Lung microvascular endothelial cell (primary cell): ENCODE results near the gene SNCA. TPM values are rescaled to one million over a fixed set of nuclear protein-coding genes. Genes with fewer than 3 reads are reported as not detected.
A peak's percentile ranks its signal among the peaks of the same experiment; 100 is the strongest.

Source experiments
- DNase-seq, 2 donors: peaks; one replicate each; pipeline versions ENCODE4 v3.0.0 to v3.0.0-alpha.2; 2010; ENCODE audit warnings: low read depth in 2 of 2
- total RNA-seq: library from RNA; depleted of rRNA; stranded (reverse); fragments of >200 nt; gene quantifications from 2 replicates; pipeline ENCODE4 v1.2.1, GENCODE V29; 2014

SNCA gene
- total RNA-seq: 56.2 and 148 TPM in 2 replicates

GRCh38 chr4:89836897-89837384, at the start of gene SNCA:
Gene SNCA (minus strand): TSS chr4:89837161. CDS start chr4:89835667, 1,494 bp downstream.
- DNase-seq: peak; percentile 68 to 81

- no peak for DNase-seq
Measured at GRCh38 chr4:89879215-89879614, 42.3 kb upstream of the SNCA start.

- no peak for DNase-seq
Measured at GRCh38 chr4:89878611-89879010, 41.6 kb upstream of the SNCA start.

- no peak for DNase-seq
Measured at GRCh38 chr4:89876548-89876947, 39.6 kb upstream of the SNCA start.

- no peak for DNase-seq
Measured at GRCh38 chr4:89871211-89871610, 34.2 kb upstream of the SNCA start.

- DNase-seq: peak; percentile 7 to 37
Measured at GRCh38 chr4:89868999-89869589, 32.1 kb upstream of the SNCA start.

- DNase-seq: no peak
Measured at GRCh38 chr4:89868276-89868675, 31.3 kb upstream of the SNCA start.

GRCh38 chr4:89863533-89863932, 26.6 kb upstream of the SNCA start:
- DNase-seq: no peak

GRCh38 chr4:89860971-89861370, 24.0 kb upstream of the SNCA start:
- DNase-seq: no peak

GRCh38 chr4:89855236-89855635, 18.3 kb upstream of the SNCA start:
- DNase-seq: no peak

- no peak for DNase-seq
Measured at GRCh38 chr4:89847571-89848325, 10.8 kb upstream of the SNCA start.

- DNase-seq: no peak
Measured at GRCh38 chr4:89839558-89839957, 2.6 kb upstream of the SNCA start.

- peak; percentile 31 to 48 for DNase-seq
Measured at GRCh38 chr4:89837993-89838390, 1.0 kb upstream of the SNCA start.

- DNase-seq: peak; percentile 56 to 65
Measured at GRCh38 chr4:89837385-89837992, 528 bp upstream of the SNCA start.

GRCh38 chr4:89836031-89836745, 773 bp downstream of the SNCA start:
- peak; percentile 32 to 42 for DNase-seq

- no peak for DNase-seq
Measured at GRCh38 chr4:89835413-89835812, 1.5 kb downstream of the SNCA start.

GRCh38 chr4:89834486-89835209, 2.3 kb downstream of the SNCA start:
- DNase-seq: peak; percentile 36 to 39

GRCh38 chr4:89829470-89830138, 7.4 kb downstream of the SNCA start:
- DNase-seq: peak; percentile 49 to 77

GRCh38 chr4:89823416-89823815, 13.5 kb downstream of the SNCA start:
- peak in 1 of 2 donors; percentile 49 for DNase-seq

GRCh38 chr4:89821612-89822011, 15.3 kb downstream of the SNCA start:
- no peak for DNase-seq

- DNase-seq: no peak
Measured at GRCh38 chr4:89820010-89820409, 17.0 kb downstream of the SNCA start.
